Astrocyte of the cerebellum (primary cell): Measurements from ENCODE around the gene SIN3B.

Experiments used
- DNase-seq: peaks from one replicate; pipeline ENCODE4 v3.0.0-alpha.2; 2011; ENCODE audit warnings: low read depth
- H3K4me3 ChIP-seq: 2 replicates; pipeline ENCODE4 v1.5.1; 2011; ENCODE audit warnings: mild to moderate bottlenecking, low read depth, low read length, moderate library complexity
- in situ Hi-C: cut with HindIII; loops from 2 replicates; pipeline ENCODE4 v1.10.0; 2017; ENCODE audit warnings: low sequenced_read_pairs
- TF ChIP-seq, protein P1 (sequence below): IDR thresholded peaks from 2 replicates; pipeline ENCODE4 v1.5.1; 2012; ENCODE audit warnings: low read length, low read depth, moderate library complexity, mild to moderate bottlenecking; ENCODE audit errors: missing control alignments

Gene SIN3B

DNA sequence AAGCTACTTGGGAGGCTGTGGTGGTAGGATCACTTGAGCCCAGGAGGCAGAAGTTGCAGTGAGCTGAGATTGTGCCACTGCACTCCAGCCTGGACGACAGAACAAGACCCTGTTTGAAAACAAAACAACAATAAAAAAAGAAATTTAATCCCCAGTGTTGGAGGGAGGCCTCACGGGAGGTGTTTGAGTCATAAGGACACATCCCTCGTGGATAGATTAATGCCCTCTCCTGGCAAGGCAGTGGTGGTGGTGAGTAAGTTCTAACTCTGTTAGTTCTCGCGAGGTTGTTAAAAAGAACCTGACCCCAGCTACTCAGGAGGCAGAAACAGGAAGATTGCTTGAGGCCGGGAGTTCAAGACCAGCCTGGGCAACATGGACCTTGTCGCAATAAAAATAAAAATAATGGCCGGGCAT, 27.6 kb upstream of the SIN3B start:
- TF ChIP-seq, protein P1, sequence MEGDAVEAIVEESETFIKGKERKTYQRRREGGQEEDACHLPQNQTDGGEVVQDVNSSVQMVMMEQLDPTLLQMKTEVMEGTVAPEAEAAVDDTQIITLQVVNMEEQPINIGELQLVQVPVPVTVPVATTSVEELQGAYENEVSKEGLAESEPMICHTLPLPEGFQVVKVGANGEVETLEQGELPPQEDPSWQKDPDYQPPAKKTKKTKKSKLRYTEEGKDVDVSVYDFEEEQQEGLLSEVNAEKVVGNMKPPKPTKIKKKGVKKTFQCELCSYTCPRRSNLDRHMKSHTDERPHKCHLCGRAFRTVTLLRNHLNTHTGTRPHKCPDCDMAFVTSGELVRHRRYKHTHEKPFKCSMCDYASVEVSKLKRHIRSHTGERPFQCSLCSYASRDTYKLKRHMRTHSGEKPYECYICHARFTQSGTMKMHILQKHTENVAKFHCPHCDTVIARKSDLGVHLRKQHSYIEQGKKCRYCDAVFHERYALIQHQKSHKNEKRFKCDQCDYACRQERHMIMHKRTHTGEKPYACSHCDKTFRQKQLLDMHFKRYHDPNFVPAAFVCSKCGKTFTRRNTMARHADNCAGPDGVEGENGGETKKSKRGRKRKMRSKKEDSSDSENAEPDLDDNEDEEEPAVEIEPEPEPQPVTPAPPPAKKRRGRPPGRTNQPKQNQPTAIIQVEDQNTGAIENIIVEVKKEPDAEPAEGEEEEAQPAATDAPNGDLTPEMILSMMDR: no peak
- no peak for DNase-seq
- in situ Hi-C loops: no loop called here
- H3K4me3 ChIP-seq: no peak overlapping the region

DNA sequence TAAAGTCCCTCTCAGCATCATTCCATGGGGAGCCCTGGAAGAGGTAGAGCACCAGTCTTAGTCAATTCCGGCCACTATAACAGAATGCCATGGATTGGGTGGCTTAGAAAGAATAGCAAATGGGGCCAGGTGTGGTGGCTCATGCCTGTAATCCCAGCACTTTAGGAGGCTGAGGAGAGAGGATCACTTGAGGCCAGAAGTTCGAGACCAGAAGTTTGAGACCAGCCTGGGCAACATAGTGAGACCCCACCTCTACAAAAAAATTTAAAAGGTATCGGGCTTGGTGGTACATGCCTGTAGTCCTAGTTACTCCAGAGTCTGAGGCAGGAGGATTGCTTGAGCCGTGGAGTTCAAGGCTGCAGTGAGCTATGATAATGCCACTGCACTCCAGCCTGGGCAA, 25.0 kb upstream of the SIN3B start:
- in situ Hi-C loops: no loop called here
- H3K4me3 ChIP-seq: no peak overlapping the region
- no peak for DNase-seq
- TF ChIP-seq, protein P1: no peak

DNA sequence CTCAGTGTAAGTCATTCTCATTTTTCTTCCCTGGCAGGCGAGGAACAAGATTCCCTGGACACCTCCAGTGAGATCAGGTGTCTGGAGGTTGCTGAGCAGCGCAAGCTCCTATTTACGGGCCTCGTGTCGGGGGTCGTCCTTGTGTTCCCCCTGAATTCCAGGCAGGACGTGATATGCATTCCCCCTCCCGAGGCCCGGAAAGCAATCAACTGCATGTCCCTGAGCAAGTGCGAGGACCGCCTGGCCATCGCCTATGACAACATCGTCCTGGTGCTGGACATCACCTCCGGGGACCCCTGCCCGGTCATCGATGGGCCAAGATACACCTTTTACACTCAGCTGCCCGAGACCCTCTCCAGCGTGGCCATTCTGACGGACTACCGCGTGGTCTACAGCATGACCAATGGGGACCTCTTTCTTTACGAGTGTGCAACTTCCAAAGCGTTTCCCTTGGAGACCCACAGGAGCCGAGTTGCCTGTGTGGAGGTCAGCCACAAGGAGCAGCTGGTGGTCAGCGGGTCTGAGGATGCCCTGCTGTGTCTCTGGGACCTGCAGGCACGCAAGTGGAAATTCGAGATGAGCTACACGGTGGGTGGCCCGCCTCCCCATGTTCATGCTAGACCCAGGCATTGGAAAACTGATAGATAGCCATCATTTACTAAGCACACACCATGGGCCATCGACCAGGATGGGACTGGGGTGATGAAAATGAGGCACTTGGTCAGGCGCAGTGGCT, 21.5 kb upstream of the SIN3B start:
- no peak overlapping the region for H3K4me3 ChIP-seq
- in situ Hi-C loops: no loop called here
- TF ChIP-seq, protein P1: no peak
- DNase-seq: no peak

DNA sequence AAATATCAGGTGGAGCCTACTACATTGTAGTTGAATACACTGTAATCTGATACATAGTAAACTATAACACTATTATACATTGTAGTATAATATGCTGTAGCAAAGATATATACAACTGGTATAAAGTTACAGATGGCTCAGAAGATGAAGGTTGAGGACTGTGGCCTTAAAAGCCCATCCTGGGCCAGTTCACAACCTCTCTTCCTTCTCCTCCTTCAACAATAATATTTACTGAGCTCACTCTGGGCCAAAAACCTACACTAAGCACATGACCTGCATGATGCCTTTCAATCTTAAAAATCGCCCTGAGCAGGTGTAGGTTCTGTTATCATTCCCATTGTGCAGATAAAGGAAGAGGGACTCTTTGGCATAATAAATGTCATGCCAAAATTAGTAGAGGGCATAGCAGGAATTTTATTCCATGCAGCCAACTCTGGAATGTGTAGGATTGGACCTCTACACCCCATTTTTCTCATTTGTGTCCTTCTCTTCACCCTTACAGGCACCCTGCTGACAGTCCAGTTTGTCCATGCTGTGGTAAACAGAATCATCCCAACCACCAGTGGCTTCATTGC, 14.6 kb upstream of the SIN3B start:
- no peak for DNase-seq
- in situ Hi-C loops: no loop called here
- H3K4me3 ChIP-seq: no peak overlapping the region
- TF ChIP-seq, protein P1: no peak

DNA sequence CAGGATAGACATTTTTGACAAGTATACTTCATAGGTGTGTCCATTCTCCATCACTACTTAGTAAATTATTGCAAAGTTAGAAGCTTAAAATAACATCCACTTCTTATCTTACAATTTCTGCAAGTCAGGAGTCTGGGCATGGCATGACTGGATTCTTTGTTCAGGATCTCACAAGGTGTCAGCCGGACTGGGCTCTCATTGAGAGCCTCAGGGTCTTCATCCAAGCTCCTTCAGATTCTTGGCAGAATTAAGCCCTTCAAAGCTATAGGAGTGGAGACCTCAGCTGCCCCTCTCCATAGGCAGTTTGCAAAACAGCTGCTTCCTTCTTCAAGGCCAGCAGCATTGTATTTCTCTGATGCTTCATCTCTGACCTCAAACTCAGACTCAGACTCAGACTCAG, 9.1 kb upstream of the SIN3B start:
- TF ChIP-seq, protein P1: no peak
- no peak overlapping the region for H3K4me3 ChIP-seq
- no peak for DNase-seq
- in situ Hi-C loops: loop anchor here (10.0 kb wide), 1 partner anchor 145 kb away; no protein-coding TSS in a partner anchor

DNA sequence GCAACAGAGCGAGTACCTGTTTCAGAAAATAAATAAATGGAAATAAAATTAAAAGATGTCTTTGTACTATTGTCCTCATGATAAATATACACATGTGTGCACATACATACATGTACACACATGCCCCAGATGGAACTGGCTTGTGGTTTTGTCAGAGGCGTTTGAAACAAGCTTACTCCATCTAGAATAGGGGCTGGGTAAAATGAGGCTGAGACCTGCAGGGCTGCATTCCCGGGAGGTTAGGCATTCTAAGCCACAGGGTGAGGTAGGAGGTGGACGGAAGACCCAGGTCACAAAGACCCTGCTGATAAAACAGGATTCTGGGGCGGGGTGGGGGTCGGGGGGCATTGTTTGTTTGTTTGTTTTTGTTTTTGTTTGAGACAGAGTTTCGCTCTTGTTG, 8.1 kb upstream of the SIN3B start:
- H3K4me3 ChIP-seq: no peak overlapping the region
- in situ Hi-C loops: loop anchor here (10.0 kb wide), 1 partner anchor 144 kb away; no protein-coding TSS in a partner anchor
- TF ChIP-seq, protein P1: no peak
- no peak for DNase-seq
